ENCODE results near the gene GLS.
A peak's percentile ranks its signal among the peaks of the same experiment; 100 is the strongest.
"Not testable (repeated sequence)": the region's sequence is repeated elsewhere in the genome, so short reads cannot be mapped to it uniquely, and the experiment has no call there.

The GLS gene

DNA sequence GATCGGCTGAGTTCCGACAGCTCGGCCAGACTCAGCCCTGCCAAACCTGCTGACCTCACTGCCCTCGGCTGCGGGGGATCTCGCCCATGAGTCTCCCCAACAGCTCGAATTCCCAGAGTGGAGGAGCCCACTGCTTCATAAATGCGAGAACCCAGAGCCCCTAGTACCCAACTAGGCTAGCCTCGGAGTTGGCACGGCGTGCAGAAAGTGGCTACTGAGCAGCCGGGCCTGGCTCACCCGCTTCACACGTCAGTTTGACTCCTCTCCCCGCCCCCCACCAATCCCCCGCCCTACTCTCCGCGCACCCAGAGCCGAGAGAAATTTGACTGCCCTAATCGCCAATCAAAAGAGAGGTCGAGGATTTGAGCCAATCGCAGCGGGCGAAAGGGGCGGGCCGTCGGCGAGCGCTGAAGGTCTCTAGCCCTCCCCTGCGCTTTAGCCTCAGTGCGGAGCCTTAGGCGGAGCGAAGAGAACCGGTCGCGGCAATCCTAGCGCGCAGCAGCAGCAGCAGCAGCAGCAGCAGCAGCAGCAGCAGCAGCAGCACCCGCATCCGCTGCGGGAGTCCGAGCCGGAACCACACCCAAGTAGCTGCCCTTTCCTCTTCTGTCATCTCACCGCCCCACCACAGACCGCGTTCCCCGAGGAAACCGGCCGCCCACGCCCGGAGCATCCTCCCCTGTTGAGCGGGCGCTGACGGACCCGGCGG lies at the start of gene GLS:
TSS of gene GLS (plus strand) at position 444 of the 706 bp plus-strand sequence. CDS start 264 bp downstream, outside the sequence.
- DNase-seq (ENCODE audit: low spot score): peak; percentile 99

GRCh38 chr2:190831941-190832340 lies 48.7 kb upstream of the GLS start:
- DNase-seq (ENCODE audit: low spot score): no peak

DNA sequence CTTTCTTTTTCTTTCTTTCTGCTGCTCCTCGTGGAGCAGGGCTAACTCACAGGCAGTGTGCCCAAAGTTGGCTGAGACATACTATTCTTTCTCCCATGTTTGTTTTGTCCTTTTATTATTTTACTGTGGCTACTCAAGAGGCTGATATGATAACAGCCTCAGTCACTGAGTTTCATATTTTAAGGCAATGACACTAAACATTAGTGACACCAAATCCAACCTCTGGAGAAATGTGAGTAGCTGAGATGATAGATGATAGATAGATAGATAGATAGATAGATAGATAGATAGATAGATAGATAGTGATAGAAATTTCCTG lies 45.8 kb upstream of the GLS start:
- no peak for DNase-seq (ENCODE audit: low spot score)

DNA sequence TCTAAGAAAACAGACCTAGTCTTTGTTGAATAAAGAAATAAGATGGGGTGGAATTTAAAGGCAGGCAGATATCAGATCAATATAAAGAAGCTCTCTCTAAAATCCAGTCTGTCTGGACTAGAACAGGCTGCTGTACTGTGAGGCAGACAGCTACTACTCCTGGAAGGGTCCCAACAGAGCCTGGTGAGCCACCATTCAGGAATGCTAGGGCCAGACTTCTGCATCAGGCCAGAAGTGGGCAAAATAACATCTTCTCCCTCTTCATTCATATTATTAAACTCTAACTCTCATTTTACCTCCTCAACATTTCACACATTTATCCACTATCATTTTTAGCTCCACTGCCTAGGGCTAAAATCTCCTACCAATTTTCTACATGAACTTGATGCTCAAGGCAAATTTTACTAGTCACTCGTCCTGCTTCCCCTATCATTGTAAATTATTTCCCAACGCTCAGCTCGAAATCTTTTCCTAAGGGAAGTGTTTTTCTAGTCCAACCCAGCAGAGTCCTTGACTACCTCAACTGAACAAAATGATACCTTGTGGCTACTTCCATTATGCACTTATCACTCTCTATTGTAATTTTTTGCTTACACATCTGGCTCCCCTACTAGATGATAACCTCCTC lies 45.2 kb upstream of the GLS start:
- DNase-seq (ENCODE audit: low spot score): no peak

GRCh38 chr2:190836767-190837166 lies 43.9 kb upstream of the GLS start:
- no peak for DNase-seq (ENCODE audit: low spot score)

GRCh38 chr2:190837420-190837819 lies 43.2 kb upstream of the GLS start:
- no peak for DNase-seq (ENCODE audit: low spot score)

- no peak for DNase-seq (ENCODE audit: low spot score)
These were observed 42.7 kb upstream of the GLS start for GRCh38 chr2:190837952-190838361.

DNA sequence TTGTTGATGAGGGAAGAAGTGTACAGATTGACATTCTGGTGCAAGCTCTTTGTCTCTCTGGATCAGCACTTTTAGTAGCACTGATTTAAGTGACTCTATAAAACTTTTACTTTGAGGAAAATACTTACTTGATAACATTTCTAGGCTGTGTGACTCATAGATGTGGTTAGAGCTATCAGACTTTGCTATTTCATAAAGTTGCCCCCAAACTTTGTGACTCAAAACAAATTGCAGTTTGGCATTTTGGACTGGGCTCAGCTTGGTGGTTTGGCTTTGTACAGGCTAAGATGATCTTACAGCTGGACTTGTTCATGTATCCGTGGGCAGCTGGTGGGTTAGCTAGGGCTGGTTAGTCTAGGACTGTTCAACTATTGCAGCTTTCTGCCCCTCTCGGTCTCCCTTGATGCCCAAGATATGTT lies 42.1 kb upstream of the GLS start:
- DNase-seq (ENCODE audit: low spot score): no peak

DNA sequence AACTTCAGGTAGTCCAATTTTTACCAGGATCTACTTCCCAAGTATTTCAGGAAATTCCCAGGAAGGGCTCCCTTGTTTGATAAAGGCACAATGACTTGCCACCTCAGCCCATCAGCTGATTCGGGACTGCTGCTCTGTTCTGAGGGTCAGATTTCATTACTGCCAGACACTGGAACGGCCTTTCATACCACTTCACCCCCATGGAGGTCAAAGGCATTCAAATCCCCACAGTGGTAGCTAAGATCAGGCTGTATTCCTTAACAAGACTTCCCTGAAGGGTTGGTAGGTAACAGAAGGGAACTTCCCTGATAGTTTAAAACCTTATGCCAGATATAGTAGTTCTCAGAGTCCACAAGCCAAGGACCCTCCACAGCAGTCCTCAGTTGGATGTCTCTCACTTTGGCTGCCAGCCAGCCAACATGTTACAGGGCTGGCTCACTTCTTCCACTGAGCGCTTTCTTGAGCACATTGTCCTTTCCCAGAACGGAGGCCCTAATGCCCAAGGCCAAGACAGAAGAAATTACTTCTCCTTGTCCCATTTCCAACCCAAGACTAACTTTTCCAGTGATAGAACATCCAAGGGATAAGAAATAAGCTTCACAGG lies 40.0 kb upstream of the GLS start:
- no peak for DNase-seq (ENCODE audit: low spot score)

GRCh38 chr2:190841707-190842505 lies 38.7 kb upstream of the GLS start:
- DNase-seq (ENCODE audit: low spot score): no peak

GRCh38 chr2:190842606-190843104 lies 38.0 kb upstream of the GLS start:
- DNase-seq (ENCODE audit: low spot score): no peak

- no peak for DNase-seq (ENCODE audit: low spot score)
These were observed 36.5 kb upstream of the GLS start for GRCh38 chr2:190843890-190844699.

DNA sequence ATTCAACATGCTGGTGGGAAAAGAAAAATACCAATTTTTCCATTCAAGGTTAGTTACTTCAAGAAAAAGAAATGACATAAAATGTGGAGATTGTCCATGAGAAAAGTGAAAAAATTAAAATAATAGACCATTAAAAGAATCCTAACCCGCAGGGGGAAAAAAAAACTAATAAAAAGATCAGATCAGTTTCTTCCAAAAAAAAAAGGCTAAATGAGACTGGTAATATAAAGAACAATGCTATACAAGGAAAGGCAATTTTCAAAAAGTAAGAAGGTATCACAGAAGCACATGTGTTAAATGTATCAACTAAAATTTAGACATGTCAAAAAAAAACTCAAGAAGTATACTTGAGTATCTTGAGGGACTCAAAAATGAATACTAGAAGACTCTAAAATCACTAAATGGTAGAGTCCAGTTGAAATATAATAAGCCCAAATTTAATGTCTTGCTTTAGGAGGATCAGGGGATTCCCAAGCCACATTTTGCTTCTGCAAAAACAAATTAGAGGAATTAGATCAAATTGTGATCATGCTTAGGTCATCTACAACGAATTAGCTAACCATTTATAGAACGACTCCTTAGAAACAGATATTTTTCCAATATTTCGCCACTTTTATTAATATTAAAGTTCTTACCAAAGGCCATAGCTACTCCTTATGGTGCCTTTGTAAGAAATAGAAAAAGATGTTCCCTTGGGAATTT lies 35.8 kb upstream of the GLS start:
- DNase-seq (ENCODE audit: low spot score): no peak

DNA sequence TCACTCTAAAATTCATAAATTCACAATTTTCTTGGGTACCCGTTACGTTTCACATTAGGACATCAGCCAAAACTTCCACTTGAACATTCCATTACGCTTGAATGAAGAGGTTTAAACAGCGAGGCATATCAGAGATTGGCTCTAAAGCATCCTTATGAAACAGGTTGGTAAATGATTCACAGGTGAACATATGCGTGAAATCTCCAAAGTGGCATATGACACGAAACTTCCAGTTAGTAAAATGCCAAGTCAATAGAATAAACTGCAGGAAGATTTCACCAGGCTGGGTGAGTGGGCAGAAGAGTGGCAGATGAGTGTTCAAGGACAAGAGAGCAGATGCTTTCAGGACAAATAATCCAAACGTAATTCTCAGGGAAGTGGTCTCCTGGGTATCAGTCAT lies 33.9 kb upstream of the GLS start:
- no peak for DNase-seq (ENCODE audit: low spot score)

GRCh38 chr2:190847504-190848081 lies 33.0 kb upstream of the GLS start:
- no peak for DNase-seq (ENCODE audit: low spot score)

DNA sequence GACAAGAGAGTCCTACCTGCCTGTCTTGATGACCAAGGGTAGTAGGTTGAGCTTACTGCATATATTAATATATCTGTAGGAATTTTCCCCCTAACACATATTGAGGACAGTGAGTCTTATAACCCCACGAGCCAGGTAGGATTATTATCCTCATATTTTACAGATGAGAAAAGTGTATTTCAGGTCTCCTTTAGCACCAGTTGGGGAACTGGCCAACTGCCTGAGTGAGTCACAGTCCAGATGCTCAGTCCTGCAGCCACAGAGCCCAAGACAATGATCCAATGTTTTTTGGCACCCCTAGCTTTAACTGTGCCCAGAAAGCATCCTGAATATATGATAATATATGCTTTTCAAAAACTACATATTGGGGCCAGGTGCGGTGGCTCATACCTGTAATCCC lies 30.8 kb upstream of the GLS start:
- no peak for DNase-seq (ENCODE audit: low spot score)

GRCh38 chr2:190853022-190853421 lies 27.6 kb upstream of the GLS start:
- DNase-seq (ENCODE audit: low spot score): not testable (repeated sequence)

DNA sequence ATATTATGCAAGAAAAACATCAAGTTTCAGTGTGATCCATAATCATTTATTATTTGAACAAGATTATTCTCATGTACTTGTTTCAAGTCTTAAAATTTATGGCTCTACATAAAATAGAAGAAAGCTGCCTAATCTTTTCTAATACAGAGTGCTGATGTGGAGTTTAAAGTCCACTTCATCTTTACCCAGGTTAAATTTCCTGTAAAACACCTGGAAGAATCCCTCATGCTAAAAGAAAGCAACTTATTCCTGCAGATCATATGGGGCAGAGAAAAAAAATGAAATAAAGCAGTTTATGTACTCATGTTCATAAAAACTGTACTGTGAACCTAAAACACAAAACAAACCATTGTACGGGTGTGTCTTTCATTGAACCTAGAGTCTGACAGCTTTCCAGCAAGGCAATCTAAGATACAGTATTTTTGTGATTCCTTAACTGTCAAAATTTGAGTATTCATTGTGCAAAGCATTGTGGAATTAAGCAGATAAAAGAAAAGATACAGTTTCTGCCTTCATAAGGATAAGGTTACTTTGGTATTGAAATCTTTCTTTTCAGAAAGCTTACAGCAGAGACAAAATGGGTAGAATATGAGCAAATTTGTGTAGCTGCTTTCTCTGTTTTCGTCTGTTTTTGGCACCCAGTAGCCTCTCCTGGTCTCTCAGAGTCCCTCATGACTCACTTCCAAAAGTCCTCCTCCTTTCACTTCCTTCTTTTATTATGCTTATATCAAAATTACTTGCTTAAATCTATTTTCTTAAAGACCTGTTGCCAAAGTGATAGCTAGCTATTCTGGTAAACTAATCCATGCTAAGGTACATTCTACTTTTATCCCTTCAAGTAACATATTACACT lies 26.9 kb upstream of the GLS start:
- no peak for DNase-seq (ENCODE audit: low spot score)

GRCh38 chr2:190854726-190855125 lies 25.9 kb upstream of the GLS start:
- DNase-seq (ENCODE audit: low spot score): no peak

DNA sequence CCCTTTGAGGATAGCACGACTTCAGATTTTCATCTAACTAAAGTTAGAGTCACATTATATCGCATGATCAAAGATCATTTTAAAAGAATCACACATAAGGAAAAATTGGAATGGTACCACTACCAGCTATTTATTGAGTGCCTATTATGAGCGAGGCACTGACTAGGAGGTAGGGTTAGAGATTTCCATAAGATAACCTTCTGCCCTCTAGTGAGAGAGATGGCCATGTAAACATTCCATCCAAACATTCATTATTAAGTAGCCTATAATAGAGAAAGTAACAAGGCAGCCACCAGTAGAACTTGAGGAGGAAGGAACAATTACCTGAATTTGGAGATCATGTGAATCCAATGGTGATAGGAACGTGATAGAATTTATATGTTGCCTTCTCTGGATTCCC lies 25.4 kb upstream of the GLS start:
- DNase-seq (ENCODE audit: low spot score): no peak
